GM10248 (cell line): ENCODE measurements around the gene ATP2A3.

ENCODE experiments used
- CTCF ChIA-PET: fragments of 300-600 bp; sonication (Branson Sonifier 250); formaldehyde crosslinking; extraction: SDS; loops from one replicate; lab custom pipeline; 2021; ENCODE audit warnings: antibody characterized with exemption; lab: Yijun Ruan, JAX
- POLR2A ChIA-PET: fragments of 350-650 bp; sonication (Branson Sonifier 250); formaldehyde crosslinking; extraction: SDS; loops from one replicate; lab custom pipeline; 2020; ENCODE audit warnings: antibody characterized with exemption; lab: Yijun Ruan, JAX
- DNase-seq: peaks from one replicate; pipeline ENCODE4 v3.0.0; 2012; ENCODE audit errors: extremely low spot score
- CTCF ChIP-seq: IDR thresholded peaks from 2 replicates; pipeline ENCODE4 v1.5.1; 2012; ENCODE audit warnings: mild to moderate bottlenecking, low read depth; ENCODE audit errors: extremely low read depth, missing control alignments, control extremely low read depth

The ATP2A3 gene

GRCh38 chr17:3919123-3919624, 45.1 kb downstream of the ATP2A3 start:
- DNase-seq: no peak
- CTCF ChIA-PET: interaction anchor here (8.1 kb wide), 1 partner anchor 156 kb away, joined by 68 read pairs; no protein-coding TSS in a partner anchor
- POLR2A ChIA-PET: no interaction called here
- no peak for TF ChIP-seq CTCF

- no peak for DNase-seq
- ChIA-PET POLR2A (no interaction called here), CTCF (interaction anchor here (8.1 kb wide), 1 partner anchor 156 kb away, joined by 68 read pairs; no protein-coding TSS in a partner anchor)
- TF ChIP-seq CTCF: no peak
Observed at GRCh38 chr17:3918372-3919122, 45.7 kb downstream of the ATP2A3 start.

GRCh38 chr17:3917391-3917931, 46.8 kb downstream of the ATP2A3 start:
- CTCF ChIA-PET: interaction anchor here (1.2 to 8.1 kb wide), 7 partner anchors 6 to 183 kb away, joined by 3 to 74 read pairs (median 8); no protein-coding TSS in a partner anchor
- TF ChIP-seq CTCF: no peak
- POLR2A ChIA-PET: interaction anchor here (0.6 kb wide), 1 partner anchor 72 kb away, joined by 3 read pairs; no protein-coding TSS in a partner anchor
- no peak for DNase-seq

GRCh38 chr17:3916825-3917224, 47.4 kb downstream of the ATP2A3 start:
- POLR2A ChIA-PET: no interaction called here

GRCh38 chr17:3915995-3916696, 48.1 kb downstream of the ATP2A3 start, which contains the start of gene P2RX1:
TSS of gene P2RX1 (minus strand) at chr17:3916465. CDS start at chr17:3916225, 240 bp downstream.
- no peak for DNase-seq
- ChIA-PET CTCF (interaction anchor here (1.2 to 8.1 kb wide), 7 partner anchors 8 to 184 kb away, joined by 3 to 74 read pairs (median 8); no protein-coding TSS in a partner anchor), POLR2A (no interaction called here)
- no peak for TF ChIP-seq CTCF

More at GRCh38 chr17:3916825-3917224, 47.4 kb downstream of the ATP2A3 start:
- DNase-seq: no peak
- TF ChIP-seq CTCF: no peak
- CTCF ChIA-PET: interaction anchor here (1.2 to 8.1 kb wide), 8 partner anchors 7 to 184 kb away, joined by 3 to 74 read pairs (median 6); no protein-coding TSS in a partner anchor

- no peak for TF ChIP-seq CTCF
- DNase-seq: no peak
- POLR2A ChIA-PET: no interaction called here
- CTCF ChIA-PET: interaction anchor here (1.7 to 8.1 kb wide), 9 partner anchors 8 to 227 kb away, joined by 4 to 74 read pairs (median 8); partner anchors contain the start of genes ATP2A3, CYB5D2 and ZZEF1
Observed at GRCh38 chr17:3915581-3915994, 48.6 kb downstream of the ATP2A3 start.
